Endothelial cell of umbilical vein (primary cell): ENCODE data around the gene KANSL1. TPM values are rescaled to one million over a fixed set of nuclear protein-coding genes. Genes with fewer than 3 reads are reported as not detected.

Experiments
- BruUV-seq: library from RNA; stranded (reverse); fragments of 400-500 nt; replicated peaks from 2 replicates; lab custom pipeline; 2021; lab: Mats Ljungman, UMichigan
- CTCF ChIA-PET: fragments of 300-600, 350-600 bp; sonication (Branson Sonifier 250); formaldehyde crosslinking; loops from one replicate; lab custom pipeline; 2021; ENCODE audit warnings: antibody characterized with exemption, inconsistent platforms; lab: Charles Lee
- POLR2A ChIA-PET: fragments of 300-600, 350-600 bp; sonication (Branson Sonifier 250); formaldehyde crosslinking; loops from one replicate; lab custom pipeline; 2021; ENCODE audit warnings: antibody characterized with exemption, inconsistent platforms; lab: Charles Lee
- DNase-seq: peaks from one replicate; pipeline ENCODE4 v3.0.0-alpha.2; 2011; ENCODE audit warnings: low read depth, low spot score
- FAIRE-seq: peaks from 2 replicates; lab custom pipeline; 2011; peaks lifted over from hg19 to GRCh38; lab: Jason Lieb, UNC
- H2AFZ ChIP-seq: 2 replicates; pipeline ENCODE4 v1.6.0; 2012; ENCODE audit warnings: low read depth, low read length, control low read depth, inconsistent platforms
- H3K27ac ChIP-seq: 2 replicates; pipeline ENCODE4 v1.5.1; 2011; ENCODE audit warnings: low read depth, mild to moderate bottlenecking, control low read depth, low read length, moderate library complexity; ENCODE audit not compliant: insufficient read depth
- H3K27me3 ChIP-seq, 2 experiments: 2 replicates each; pipeline versions ENCODE4 v1.6.0 to v1.6.1; 2011; ENCODE audit warnings: low read length in 2 of 2, mixed read lengths in 1 of 2; ENCODE audit not compliant: control insufficient read depth in 2 of 2, insufficient read depth in 2 of 2
- H3K36me3 ChIP-seq, 2 experiments: 2 replicates in 1 of 2; 3 replicates in 1 of 2; pipeline ENCODE4 v1.5.1; 2011; ENCODE audit warnings: low read length in 2 of 2, mild to moderate bottlenecking in 1 of 2, moderate library complexity in 1 of 2; ENCODE audit not compliant: control insufficient read depth in 2 of 2, insufficient read depth in 2 of 2; ENCODE audit errors: extremely low read depth in 1 of 2
- H3K4me1 ChIP-seq: 3 replicates; pipeline ENCODE4 v1.5.1; 2011; ENCODE audit warnings: mild to moderate bottlenecking, low read length; ENCODE audit not compliant: control insufficient read depth, insufficient read depth; ENCODE audit errors: extremely low read depth
- H3K4me2 ChIP-seq: 2 replicates; pipeline ENCODE4 v1.6.1; 2011; ENCODE audit warnings: low read length, control low read depth, mixed read lengths; ENCODE audit not compliant: insufficient read depth
- H3K4me3 ChIP-seq, 3 experiments: fragments of 200-600 bp in 1 of 3; sonication (generic), shearing (Covaris generic) in 1 of 3; replicated peaks in 1 of 3; 2 replicates each; pipeline ENCODE4 v1.5.1; 2011 to 2016; ENCODE audit warnings: control low read depth in 3 of 3, low read length in 3 of 3, mild to moderate bottlenecking in 2 of 3, inconsistent platforms in 1 of 3, low read depth in 1 of 3, moderate library complexity in 1 of 3; ENCODE audit not compliant: insufficient read depth in 1 of 3
- H3K79me2 ChIP-seq: 2 replicates; pipeline ENCODE4 v1.6.0; 2012; ENCODE audit warnings: low read length, inconsistent platforms; ENCODE audit not compliant: control insufficient read depth, insufficient read depth
- H3K9ac ChIP-seq: replicated peaks from 2 replicates; pipeline ENCODE3; 2011; ENCODE audit warnings: low read length, control low read depth; ENCODE audit not compliant: insufficient read depth; ENCODE audit errors: extremely low read depth
- H3K9me1 ChIP-seq: replicated peaks from 3 replicates; pipeline ENCODE4 v1.6.0; 2011; ENCODE audit warnings: mild to moderate bottlenecking, low read length; ENCODE audit not compliant: control insufficient read depth, insufficient read depth; ENCODE audit errors: extremely low read depth
- H3K9me3 ChIP-seq: replicated peaks from 2 replicates; pipeline ENCODE4 v1.5.1; 2012; ENCODE audit warnings: low read length, inconsistent platforms; ENCODE audit not compliant: control insufficient read depth, insufficient read depth
- H4K20me1 ChIP-seq: replicated peaks from 2 replicates; pipeline ENCODE3; 2011; ENCODE audit warnings: mild to moderate bottlenecking, low read length; ENCODE audit not compliant: control insufficient read depth, insufficient read depth; ENCODE audit errors: extremely low read depth
- EZH2 ChIP-seq: IDR thresholded peaks from 2 replicates; pipeline ENCODE4 v1.6.1; 2012; ENCODE audit warnings: borderline replicate concordance, low read depth, mild to moderate bottlenecking, moderate library complexity, low read length, inconsistent platforms; ENCODE audit not compliant: severe bottlenecking
- FOS ChIP-seq: IDR thresholded peaks from 2 replicates; pipeline ENCODE4 v1.6.1; 2011; ENCODE audit warnings: mild to moderate bottlenecking, low read length, moderate library complexity, borderline replicate concordance; ENCODE audit not compliant: insufficient read depth
- GATA2 ChIP-seq: IDR thresholded peaks from 2 replicates; pipeline ENCODE4 v1.7.0; 2011; ENCODE audit warnings: low read depth, mild to moderate bottlenecking, moderate library complexity, mixed read lengths, low read length; ENCODE audit not compliant: insufficient read length, insufficient read depth
- JUN ChIP-seq: IDR thresholded peaks from 2 replicates; pipeline ENCODE4 v1.6.1; 2011; ENCODE audit warnings: borderline replicate concordance, low read depth; ENCODE audit not compliant: insufficient read length, insufficient read depth
- MYC ChIP-seq: IDR thresholded peaks from one replicate; pipeline ENCODE4 v1.6.1; 2011; ENCODE audit warnings: mild to moderate bottlenecking, low read depth, low read length
- POLR2A ChIP-seq: IDR thresholded peaks from 2 replicates; pipeline ENCODE4 v1.6.1; 2012; ENCODE audit warnings: low read depth, mild to moderate bottlenecking, control low read depth, low read length
- POLR2AphosphoS5 ChIP-seq: IDR thresholded peaks from 2 replicates; pipeline ENCODE4 v1.6.1; 2012; ENCODE audit warnings: low read depth, mild to moderate bottlenecking, control low read depth, low read length, moderate library complexity; ENCODE audit not compliant: insufficient read depth
- dilution Hi-C: fragments of 300-500 bp; cut with MboI; formaldehyde crosslinking; loops from one replicate; pipeline ENCODE4 v1.15.0; 2019; ENCODE audit warnings: low sequenced_read_pairs; ENCODE audit not compliant: extremely low pct_ligation_motif_present
- intact Hi-C: fragments of 100-400 bp; cut with micrococcal nuclease; formaldehyde crosslinking; loops from one replicate; pipeline ENCODE4 v1.10.0; 2022
- polyA plus RNA-seq, 4 experiments: library from polyadenylated mRNA; depleted of rRNA in 3 of 4; stranded (reverse) in 3 of 4; unstranded in 1 of 4; fragments of >200 nt; gene quantifications; 2 replicates each; pipeline versions ENCODE4 v1.2.1 to v1.2.3, GENCODE V29; 2011 to 2012; ENCODE audit warnings: missing spikeins in 1 of 4
- total RNA-seq: library from RNA; stranded (reverse); gene quantifications from 2 replicates; pipeline ENCODE4 v1.2.3, GENCODE V29; 2021
- TF ChIP-seq, protein P1 (sequence below), 2 donors: IDR thresholded peaks; 1 replicate in 1 of 2; 2 replicates in 1 of 2; pipeline ENCODE4 v1.5.1; 2011; ENCODE audit warnings: low read length in 2 of 2, mild to moderate bottlenecking in 2 of 2, moderate library complexity in 2 of 2, control low read depth in 1 of 2, inconsistent platforms in 1 of 2, low read depth in 1 of 2; ENCODE audit not compliant: insufficient read depth in 1 of 2; ENCODE audit errors: extremely low read depth in 1 of 2
- TF ChIP-seq, protein P2 (sequence below): IDR thresholded peaks from 2 replicates; pipeline ENCODE4 v1.6.1; 2011; ENCODE audit not compliant: insufficient read depth, insufficient read length

The KANSL1 gene
- total and polyA plus RNA-seq, 2 donors (not counting 3 experiments of a cell fraction or from before 2014, with no cell fraction given) = 29.1 to 74.0 TPM

DNA sequence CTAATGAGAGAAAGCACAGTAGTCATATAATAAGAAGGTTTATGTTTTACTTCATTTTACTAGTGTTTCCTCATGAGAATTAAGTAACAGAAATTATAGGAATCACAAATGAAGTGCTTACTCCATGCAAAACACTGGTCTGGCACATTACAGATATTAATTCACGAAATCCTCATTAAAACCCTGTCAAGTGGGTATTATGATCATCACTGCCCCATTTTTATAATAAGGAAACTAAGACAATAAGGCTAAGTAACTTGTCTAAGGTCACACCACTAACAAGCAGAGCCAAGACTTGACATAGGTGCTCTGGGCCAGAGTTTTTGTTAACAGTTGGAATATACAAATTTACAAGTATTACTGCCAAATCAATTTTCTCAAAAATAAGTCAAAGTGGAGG, 83.0 kb downstream of the KANSL1 start:
- ChIA-PET CTCF (interaction anchor here (1.4 to 1.5 kb wide), 2 partner anchors 14 to 103 kb away, joined by 4 to 7 read pairs; no protein-coding TSS in a partner anchor), POLR2A (no interaction called here)
- dilution Hi-C loops = no loop called here
- no peak for FAIRE-seq
- intact Hi-C loops = no loop called here
- Histone ChIP-seq H3K4me2 (peak overlapping the region; percentile 74), H3K9me1 (peaks cover 3% of the 10 kb centered on the region), H3K4me1 (peaks cover 41% of the 10 kb centered on the region), H4K20me1 (peaks cover 43% of the 10 kb centered on the region), H3K9me3 (no peaks in the 10 kb centered on the region), H3K27ac (no peak overlapping the region), H3K79me2 (peaks cover 99% of the 10 kb centered on the region), H3K4me3 (no peak overlapping the region), H3K9ac (no peak overlapping the region), H3K27me3 (no peaks in the 10 kb centered on the region), H3K36me3 (no peaks in the 10 kb centered on the region), H2AFZ (no peak overlapping the region)
- no TSS peak for BruUV-seq
- TF ChIP-seq EZH2 (no peak), JUN (no peak), FOS (no peak), POLR2A (no peak), MYC (no peak), POLR2AphosphoS5 (no peak), GATA2 (no peak)
- TF ChIP-seq, protein P1, sequence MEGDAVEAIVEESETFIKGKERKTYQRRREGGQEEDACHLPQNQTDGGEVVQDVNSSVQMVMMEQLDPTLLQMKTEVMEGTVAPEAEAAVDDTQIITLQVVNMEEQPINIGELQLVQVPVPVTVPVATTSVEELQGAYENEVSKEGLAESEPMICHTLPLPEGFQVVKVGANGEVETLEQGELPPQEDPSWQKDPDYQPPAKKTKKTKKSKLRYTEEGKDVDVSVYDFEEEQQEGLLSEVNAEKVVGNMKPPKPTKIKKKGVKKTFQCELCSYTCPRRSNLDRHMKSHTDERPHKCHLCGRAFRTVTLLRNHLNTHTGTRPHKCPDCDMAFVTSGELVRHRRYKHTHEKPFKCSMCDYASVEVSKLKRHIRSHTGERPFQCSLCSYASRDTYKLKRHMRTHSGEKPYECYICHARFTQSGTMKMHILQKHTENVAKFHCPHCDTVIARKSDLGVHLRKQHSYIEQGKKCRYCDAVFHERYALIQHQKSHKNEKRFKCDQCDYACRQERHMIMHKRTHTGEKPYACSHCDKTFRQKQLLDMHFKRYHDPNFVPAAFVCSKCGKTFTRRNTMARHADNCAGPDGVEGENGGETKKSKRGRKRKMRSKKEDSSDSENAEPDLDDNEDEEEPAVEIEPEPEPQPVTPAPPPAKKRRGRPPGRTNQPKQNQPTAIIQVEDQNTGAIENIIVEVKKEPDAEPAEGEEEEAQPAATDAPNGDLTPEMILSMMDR (IDR thresholded peaks at IDR 0.05; ENCODE audit: extremely low read depth in 1 of 2, insufficient read depth in 1 of 2, low read depth in 1 of 2, low read length in 2 of 2) = no peak
- TF ChIP-seq, protein P2, sequence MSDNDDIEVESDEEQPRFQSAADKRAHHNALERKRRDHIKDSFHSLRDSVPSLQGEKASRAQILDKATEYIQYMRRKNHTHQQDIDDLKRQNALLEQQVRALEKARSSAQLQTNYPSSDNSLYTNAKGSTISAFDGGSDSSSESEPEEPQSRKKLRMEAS = no peak
- DNase-seq = no peak
